KBM-7 (cell line): ENCODE measurements around the gene BATF2.
"Not testable (repeated sequence)": the region's sequence is repeated elsewhere in the genome, so short reads cannot be mapped to it uniquely, and the experiment has no call there.

Source experiments
- DNase-seq: peaks from one replicate; pipeline ENCODE4 v3.0.0-alpha.2; 2015
- in situ Hi-C: fragments of 300-500 bp; cut with MboI; formaldehyde crosslinking; loops from 2 replicates; pipeline ENCODE4 v1.14.3; 2020; ENCODE audit warnings: low sequenced_read_pairs, low pct_unique_long_range_greater_than_20kb, mixed read lengths

Gene BATF2

DNA sequence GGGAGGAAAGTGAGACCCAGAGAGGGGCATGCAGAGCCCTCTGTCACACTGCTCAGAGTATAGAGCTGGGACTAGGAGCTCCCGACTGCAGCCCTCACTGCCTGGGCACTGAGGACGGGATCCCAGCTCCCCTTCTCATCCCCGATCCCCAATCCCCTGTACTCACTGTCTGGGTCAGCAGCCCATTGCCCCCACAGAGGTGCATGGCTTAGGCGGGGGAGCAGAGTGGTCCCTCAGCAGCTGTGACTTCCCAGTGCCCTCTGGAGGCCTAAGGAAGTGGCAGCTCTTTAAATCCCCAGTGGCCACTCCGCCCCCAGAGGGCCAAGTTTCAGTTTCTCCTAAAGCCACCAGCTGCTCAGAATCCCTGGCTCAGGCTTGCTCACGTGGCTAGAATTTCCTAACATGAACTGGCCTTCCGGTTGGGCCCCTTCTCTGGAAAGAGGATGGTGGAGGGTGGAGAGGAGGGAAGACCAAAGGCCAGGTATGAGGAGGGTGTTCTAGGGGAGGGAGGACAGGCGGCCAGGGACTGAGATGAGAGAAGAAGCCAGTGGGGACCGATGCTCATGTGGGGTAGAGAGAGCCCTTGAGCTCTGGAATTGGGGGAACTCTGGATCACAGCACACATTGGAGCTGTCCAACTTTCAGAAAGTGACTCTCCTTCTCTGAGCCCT is at the start of gene BATF2:
Gene BATF2, minus strand, starts transcription at position 262 of the 671 bp plus-strand sequence. Its CDS starts 57 bp downstream, at position 205.
- in situ Hi-C loops = no loop called here
- peak; percentile 58 for DNase-seq

DNA sequence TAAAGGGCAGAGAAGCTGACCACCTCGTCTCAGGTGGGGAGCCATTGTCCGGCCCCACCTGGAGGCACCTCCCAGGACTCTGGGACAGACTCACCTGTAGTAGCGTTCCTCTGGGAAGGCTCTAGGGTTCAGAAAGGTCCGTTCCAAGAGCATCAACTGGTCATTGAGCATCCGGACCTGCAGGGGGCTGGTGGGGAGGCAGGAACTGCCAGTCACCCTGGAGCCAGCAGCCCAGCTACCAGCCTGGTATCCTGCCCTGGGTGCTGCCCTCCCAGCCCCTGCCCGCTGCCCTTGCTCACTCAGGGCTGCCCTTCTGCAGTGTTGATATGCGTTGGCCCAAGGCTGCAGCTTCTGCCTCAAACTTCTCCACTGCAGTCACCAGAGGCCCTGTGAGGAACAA is 49.0 kb upstream of the BATF2 start:
- in situ Hi-C loops = no loop called here
- DNase-seq = no peak

DNA sequence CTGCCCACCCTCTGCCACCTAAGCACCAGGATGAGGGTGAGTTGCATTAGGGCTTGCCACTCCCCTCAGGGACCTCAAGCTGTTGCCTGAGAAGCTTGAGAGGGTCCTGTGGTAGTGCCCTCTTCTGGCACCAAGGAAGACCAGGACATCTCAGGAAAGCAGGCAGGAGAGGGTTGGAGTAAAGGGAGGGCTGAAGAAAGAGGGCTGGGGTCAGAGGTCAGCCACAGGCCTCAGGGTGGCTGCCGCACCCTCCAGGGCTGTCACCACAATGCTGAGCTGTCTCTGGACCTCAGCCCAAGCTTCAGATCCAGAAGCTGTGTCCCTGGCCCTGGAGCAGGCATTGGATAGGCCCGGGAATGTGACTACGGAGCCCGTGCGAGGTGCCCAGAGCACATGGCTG is 48.3 kb upstream of the BATF2 start:
- no peak for DNase-seq
- in situ Hi-C loops = no loop called here

GRCh38 chr11:65043881-65044501 is 47.2 kb upstream of the BATF2 start:
- in situ Hi-C loops = no loop called here
- DNase-seq = peak; percentile 68

- in situ Hi-C loops = no loop called here
- no peak for DNase-seq
These were observed 46.1 kb upstream of the BATF2 start for GRCh38 chr11:65042891-65043290.

DNA sequence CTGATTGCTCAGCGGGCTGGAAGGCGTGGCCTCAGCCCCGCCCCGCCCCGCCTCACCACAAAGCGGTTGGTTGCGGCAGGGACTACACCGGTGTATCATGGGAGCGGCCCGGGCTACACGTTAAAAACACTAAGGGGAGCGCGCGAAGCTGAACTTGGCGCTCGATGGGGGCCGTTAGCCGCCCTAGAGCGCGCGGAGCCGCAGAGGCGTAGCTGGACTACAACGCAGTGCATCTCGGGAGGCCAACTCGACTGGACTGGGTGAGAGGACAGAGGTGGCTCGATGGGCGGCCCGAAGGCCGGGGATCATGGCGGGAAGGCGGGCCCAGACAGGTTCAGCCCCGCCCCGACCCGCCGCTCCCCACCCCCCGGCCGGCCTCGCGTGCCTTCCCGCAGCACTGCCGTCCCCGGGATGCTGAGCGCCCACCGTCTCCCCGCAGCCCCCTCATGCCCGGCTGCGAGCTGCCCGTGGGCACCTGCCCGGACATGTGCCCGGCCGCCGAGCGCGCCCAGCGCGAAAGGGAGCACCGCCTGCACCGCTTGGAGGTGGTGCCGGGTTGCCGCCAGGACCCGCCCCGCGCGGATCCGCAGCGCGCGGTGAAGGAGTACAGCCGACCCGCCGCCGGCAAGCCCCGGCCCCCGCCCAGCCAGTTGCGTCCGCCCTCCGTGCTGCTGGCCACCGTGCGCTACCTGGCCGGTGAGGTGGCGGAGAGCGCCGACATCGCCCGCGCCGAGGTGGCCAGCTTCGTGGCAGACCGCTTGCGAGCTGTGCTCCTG is 44.3 kb upstream of the BATF2 start, which contains the start of gene SAC3D1:
Gene SAC3D1, plus strand, starts transcription at position 364 of the 776 bp plus-strand sequence. Its CDS starts 83 bp downstream, at position 447.
- peak; percentile 97 for DNase-seq
- in situ Hi-C loops = no loop called here

DNA sequence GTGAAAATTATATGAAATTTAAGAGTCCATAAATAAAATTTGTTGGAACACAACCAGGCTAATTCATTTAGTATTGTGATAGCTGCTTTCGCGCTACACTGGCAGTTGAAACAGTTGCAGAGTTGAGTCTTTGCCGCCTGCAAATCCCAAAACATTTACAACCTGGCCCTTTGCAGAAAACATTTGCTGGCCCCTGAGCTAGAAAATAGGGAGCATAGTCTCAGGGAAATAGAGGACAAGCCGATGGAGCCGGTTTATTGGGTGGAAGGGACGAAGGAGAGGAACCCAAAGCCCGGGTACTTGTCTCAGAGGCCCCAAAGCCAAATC is 43.7 kb upstream of the BATF2 start:
- DNase-seq = no peak
- in situ Hi-C loops = no loop called here

DNA sequence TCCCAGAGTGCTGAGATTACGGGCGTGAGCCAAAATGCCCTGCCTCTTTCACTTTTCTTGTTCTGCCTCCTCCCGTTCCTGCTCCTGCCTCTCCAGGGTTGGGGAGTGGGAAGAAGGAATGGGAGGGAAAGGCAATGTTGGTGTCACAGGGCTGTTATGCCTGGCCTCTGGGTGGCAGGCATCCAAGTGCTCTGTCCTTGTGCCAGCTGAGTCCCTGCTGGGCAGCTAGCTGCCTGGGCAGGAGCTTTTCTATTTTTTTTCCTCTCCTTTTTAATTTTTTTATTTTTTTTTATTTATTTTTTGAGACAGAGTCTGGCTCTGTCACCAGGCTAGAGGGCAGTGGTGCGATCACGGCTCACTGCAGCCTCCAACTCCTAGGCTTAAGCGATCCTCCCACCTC is 40.2 kb upstream of the BATF2 start:
- in situ Hi-C loops = no loop called here
- DNase-seq = no peak

DNA sequence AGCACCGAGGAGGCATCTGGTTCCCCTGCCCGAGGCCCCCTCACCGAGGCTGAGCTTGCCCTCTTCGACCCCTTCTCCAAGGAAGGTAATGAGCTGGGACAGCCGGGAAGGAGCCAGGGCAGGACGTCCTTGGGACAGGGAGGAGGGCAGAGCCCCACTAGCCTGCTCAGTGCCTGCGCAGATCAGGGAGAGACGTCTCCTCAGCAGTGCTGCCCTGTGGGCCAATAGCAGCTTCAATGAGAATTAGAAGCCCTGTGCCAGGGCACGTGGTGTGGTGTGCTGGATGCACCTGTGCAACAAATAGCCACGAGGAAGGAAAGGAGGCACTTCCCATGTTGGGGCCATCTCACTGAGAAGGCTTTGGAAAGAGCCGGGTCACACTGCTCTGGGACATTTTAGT is 38.8 kb upstream of the BATF2 start:
- in situ Hi-C loops = no loop called here
- DNase-seq = no peak

GRCh38 chr11:65034423-65034822 is 37.7 kb upstream of the BATF2 start:
- in situ Hi-C loops = no loop called here
- no peak for DNase-seq

DNA sequence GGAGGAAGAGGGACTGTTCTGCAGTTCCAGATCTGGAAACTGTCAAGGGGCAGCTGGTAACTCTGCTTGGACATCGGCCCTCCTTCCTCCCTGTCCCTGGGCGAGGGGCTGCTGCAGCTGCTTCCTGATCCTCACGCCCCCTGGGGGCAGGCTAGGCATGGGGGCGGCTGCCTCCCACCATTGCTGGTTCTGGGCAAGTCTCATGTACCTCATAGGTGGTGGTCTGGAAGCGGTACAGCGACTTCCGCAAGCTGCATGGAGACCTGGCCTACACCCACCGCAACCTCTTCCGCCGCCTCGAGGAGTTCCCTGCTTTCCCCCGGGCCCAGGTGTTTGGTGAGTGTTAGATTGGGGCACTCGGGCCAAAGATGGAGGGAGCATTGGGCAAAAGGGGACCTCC is 35.4 kb upstream of the BATF2 start:
- in situ Hi-C loops = no loop called here

GRCh38 chr11:65027213-65028067 is 30.7 kb upstream of the BATF2 start, which contains the start of gene SNX15:
Gene SNX15, plus strand, starts transcription at chr11:65027439. Its CDS starts 99 bp downstream, at chr11:65027538.
- DNase-seq = peak; percentile 98
- in situ Hi-C loops = no loop called here

More for the DNA sequence above, 35.4 kb upstream of the BATF2 start:
- DNase-seq = no peak

DNA sequence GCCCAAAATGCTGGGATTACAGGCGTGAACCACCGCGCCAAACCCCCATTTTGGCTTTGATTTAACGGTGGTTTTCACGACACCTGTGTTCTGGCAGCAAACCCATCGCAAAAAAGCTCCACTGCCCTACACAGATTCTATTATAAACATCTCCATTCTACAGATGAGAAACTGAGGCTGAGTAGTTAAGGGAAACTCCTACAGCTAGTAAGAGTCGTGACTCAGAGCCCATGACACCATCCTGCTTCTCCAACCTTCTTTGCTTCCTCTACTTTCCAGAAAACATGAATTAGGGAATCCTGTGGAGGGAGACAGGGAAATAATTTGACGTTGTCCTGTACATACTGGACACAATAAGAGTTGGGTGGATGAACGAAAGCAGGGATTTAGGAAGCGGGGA is 30.0 kb upstream of the BATF2 start:
- DNase-seq = no peak
- in situ Hi-C loops = no loop called here

DNA sequence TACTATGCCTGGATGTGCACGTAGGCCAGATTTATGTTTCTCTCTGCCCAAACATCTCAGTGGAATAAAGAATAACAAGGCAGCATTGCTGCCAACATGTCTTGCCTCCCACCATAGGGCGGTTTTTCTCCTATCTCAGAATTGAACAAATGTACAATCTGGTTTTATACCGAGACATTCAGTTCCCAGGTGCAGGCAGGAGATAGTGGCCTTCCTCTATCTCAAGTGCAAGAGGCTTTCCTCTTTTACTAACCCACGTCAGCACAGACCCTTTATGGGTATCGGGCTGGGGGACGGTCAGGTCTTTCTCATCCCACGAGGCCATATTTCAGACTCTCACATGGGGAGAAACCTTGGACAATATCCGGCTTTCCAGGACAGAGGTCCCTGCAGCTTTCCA is 26.7 kb upstream of the BATF2 start:
- in situ Hi-C loops = not testable (repeated sequence)

GRCh38 chr11:65021509-65021908 is 24.7 kb upstream of the BATF2 start:
- no peak for DNase-seq

More for the DNA sequence above, 26.7 kb upstream of the BATF2 start:
- DNase-seq = not testable (repeated sequence)

DNA sequence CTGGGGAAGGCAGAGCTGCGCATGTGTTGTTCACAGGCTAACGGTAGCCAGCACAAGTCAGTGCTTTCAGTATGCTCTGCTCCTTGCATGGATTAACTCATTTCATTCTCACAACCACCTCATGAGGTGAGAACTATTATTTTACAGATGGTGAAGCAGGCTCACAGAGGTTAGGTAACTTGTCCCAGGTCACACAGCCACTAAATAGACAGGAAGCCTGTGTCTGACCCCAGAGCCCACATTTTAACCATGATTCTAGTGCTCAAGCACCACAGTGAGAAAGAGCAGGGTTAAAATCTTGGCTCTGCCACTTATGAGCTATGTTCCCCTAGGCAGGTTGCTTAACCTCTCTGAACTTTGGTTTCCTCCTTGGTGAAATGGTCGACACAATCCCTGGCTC is 24.2 kb upstream of the BATF2 start:
- in situ Hi-C loops = no loop called here
- DNase-seq = no peak

More at GRCh38 chr11:65021509-65021908, 24.7 kb upstream of the BATF2 start:
- in situ Hi-C loops = no loop called here

- in situ Hi-C loops = no loop called here
- DNase-seq = no peak
These were observed 23.1 kb upstream of the BATF2 start for GRCh38 chr11:65019824-65020223.

DNA sequence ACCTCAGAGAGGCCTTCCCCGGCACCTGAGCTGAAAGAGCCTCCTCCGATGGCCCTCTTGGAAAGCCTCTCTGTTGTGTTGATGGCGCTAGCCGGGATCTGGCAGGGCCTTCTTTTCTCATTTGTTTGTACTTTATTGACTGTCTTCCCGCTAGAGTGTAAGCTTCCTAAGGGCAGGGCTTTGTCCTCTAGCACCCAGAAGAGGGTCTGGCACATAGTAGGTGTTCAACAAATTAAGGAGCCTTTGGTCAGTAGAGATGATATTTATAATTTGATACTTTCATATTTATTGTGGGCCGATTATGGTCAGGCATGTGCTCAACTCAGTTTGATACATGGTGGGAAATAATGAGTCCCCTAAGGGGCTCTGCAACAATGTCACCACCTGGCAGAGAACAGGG is 21.2 kb upstream of the BATF2 start:
- no peak for DNase-seq
- in situ Hi-C loops = no loop called here

DNA sequence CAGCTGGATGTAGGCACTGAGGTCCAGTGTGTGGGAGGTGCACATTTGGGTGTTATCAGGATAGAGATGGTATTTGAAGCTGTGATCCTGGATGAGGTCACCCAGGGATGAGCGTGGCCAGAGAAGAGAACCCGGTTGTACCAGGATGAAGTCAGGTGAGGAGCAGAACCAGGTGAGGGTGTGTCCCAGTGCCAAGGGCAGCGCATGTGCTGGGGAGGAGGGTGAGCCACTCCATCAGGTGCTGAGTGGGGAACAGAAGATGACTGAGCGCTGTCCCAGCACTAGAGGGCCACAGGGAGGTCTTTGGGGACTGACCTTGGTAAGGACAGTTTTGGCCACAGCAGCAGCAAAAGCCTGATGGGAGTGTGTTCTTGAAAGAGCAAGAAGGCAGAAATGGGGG is 19.9 kb upstream of the BATF2 start:
- in situ Hi-C loops = no loop called here
- DNase-seq = no peak
